ENCODE results near the gene FAM241A. TPM values are rescaled to one million over a fixed set of nuclear protein-coding genes. Genes with fewer than 3 reads are reported as not detected.
"Not testable (repeated sequence)": the region's sequence is repeated elsewhere in the genome, so short reads cannot be mapped to it uniquely, and the experiment has no call there.

FAM241A gene
- total RNA-seq, 1 experiment from 2014 or later, result 2.2 TPM

DNA sequence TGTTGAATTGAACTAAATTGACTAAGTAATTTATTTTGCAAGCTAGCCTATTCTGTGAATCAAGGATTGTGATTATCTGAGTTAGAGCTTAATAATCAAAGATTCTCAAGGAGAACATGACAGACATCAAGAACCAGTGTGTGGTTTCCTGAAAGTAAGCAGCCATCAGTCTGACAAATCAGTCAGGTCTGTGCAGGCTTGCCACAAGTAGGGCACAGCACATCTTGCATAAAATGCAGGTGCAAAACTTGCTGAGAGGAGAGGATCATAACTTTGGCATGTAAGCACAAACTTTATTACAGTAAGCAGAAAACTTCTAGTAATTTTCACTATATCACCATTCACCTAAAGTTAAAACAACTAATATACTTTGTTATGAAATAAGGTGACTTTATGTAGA is 22.5 kb downstream of the FAM241A start:
- no peaks in the 10 kb centered on the region for H3K27me3 ChIP-seq (ENCODE audit: low read length)
- no peak overlapping the region for H3K27ac ChIP-seq (ENCODE audit: low read length)
- no peaks in the 10 kb centered on the region for H3K9me3 ChIP-seq (ENCODE audit: low read length)
- intact Hi-C loops (cut with micrococcal nuclease), result no loop called here
- no peaks in the 10 kb centered on the region for H3K9me2 ChIP-seq (replicated peaks; ENCODE audit: low read length)
- no peak overlapping the region for H3K4me2 ChIP-seq (ENCODE audit: low read length)
- no peak overlapping the region for H3K9ac ChIP-seq (ENCODE audit: low read length)
- H3K79me2 ChIP-seq (ENCODE audit: low read length), result no peaks in the 10 kb centered on the region
- ATAC-seq (no peak), DNase-seq (peak; percentile 7)
- H4K20me1 ChIP-seq (ENCODE audit: low read length), result no peaks in the 10 kb centered on the region
- TF ChIP-seq, protein P1, sequence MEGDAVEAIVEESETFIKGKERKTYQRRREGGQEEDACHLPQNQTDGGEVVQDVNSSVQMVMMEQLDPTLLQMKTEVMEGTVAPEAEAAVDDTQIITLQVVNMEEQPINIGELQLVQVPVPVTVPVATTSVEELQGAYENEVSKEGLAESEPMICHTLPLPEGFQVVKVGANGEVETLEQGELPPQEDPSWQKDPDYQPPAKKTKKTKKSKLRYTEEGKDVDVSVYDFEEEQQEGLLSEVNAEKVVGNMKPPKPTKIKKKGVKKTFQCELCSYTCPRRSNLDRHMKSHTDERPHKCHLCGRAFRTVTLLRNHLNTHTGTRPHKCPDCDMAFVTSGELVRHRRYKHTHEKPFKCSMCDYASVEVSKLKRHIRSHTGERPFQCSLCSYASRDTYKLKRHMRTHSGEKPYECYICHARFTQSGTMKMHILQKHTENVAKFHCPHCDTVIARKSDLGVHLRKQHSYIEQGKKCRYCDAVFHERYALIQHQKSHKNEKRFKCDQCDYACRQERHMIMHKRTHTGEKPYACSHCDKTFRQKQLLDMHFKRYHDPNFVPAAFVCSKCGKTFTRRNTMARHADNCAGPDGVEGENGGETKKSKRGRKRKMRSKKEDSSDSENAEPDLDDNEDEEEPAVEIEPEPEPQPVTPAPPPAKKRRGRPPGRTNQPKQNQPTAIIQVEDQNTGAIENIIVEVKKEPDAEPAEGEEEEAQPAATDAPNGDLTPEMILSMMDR (conservative IDR thresholded peaks at IDR 0.05; ENCODE audit: low read depth, low read length), result no peak
- TF ChIP-seq EZH2 (IDR thresholded peaks at IDR 0.05; ENCODE audit: low read length, unreplicated experiment) (no peak), EZH2phosphoT487 (IDR thresholded peaks at IDR 0.05; ENCODE audit: borderline replicate concordance, low read length) (no peak)
- no peak overlapping the region for H3K4me3 ChIP-seq (ENCODE audit: low read length)
- H2AFZ ChIP-seq (ENCODE audit: low read length), result no peak overlapping the region
- H3F3A ChIP-seq (ENCODE audit: low read length, unreplicated experiment), result no peaks in the 10 kb centered on the region
- CTCF ChIA-PET, result no interaction called here
- BruUV-seq (replicated peaks), result no TSS peak
- no peaks in the 10 kb centered on the region for H3K36me3 ChIP-seq (ENCODE audit: low read depth, low read length)
- peaks cover 16% of the 10 kb centered on the region for H3K4me1 ChIP-seq (ENCODE audit: insufficient read depth, low read length)
- POLR2A ChIA-PET (ENCODE audit: unreplicated experiment), result no interaction called here

DNA sequence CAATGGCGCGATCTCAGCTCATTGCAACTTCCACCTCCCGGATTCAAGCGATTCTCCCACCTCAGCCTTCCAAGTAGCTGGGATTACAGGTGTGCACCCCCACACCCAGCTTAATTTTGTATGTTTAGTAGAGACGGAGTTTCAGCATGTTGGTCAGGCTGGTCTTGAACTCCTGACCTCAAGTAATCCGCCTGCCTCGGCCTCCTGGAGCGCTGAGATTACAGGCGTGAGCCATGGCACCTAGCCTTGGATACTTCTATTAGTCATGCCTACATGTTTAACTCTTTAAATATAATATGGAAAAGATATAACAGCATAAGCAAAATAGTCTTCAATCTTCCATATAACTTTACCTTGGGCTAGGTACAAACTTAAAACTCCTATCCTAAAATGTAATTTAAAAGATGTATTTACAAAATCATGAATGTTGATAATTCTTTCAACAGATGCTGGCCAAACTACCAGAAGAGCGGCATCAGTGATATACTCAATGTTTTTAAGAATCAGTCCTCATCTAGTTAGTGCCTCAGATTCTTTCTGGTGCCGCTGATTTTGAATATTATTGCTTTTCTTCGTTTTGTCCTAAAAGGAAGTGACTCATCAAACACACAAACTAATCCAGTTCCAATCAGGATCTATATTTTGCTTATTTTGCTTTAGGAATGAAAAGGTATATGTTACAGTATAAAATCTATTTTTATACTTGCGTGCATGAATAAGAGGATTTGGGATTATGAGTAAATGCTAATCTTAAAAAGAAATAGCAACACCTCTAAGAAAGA is 23.7 kb downstream of the FAM241A start:
- Histone ChIP-seq H3K9me2 (replicated peaks; ENCODE audit: low read length) (no peaks in the 10 kb centered on the region), H3F3A (ENCODE audit: low read length, unreplicated experiment) (no peaks in the 10 kb centered on the region), H3K4me1 (ENCODE audit: insufficient read depth, low read length) (peaks cover 16% of the 10 kb centered on the region), H3K9ac (ENCODE audit: low read length) (no peak overlapping the region), H3K79me2 (ENCODE audit: low read length) (no peaks in the 10 kb centered on the region), H3K36me3 (ENCODE audit: low read depth, low read length) (no peaks in the 10 kb centered on the region), H3K27ac (ENCODE audit: low read length) (no peak overlapping the region), H3K27me3 (ENCODE audit: low read length) (no peaks in the 10 kb centered on the region), H3K4me2 (ENCODE audit: low read length) (no peak overlapping the region), H3K9me3 (ENCODE audit: low read length) (no peaks in the 10 kb centered on the region), H4K20me1 (ENCODE audit: low read length) (no peaks in the 10 kb centered on the region), H3K4me3 (ENCODE audit: low read length) (no peak overlapping the region), H2AFZ (ENCODE audit: low read length) (no peak overlapping the region)
- intact Hi-C loops (cut with micrococcal nuclease), result no loop called here
- ChIA-PET CTCF (no interaction called here), POLR2A (ENCODE audit: unreplicated experiment) (no interaction called here)
- TF ChIP-seq EZH2phosphoT487 (IDR thresholded peaks at IDR 0.05; ENCODE audit: borderline replicate concordance, low read length) (no peak), EZH2 (IDR thresholded peaks at IDR 0.05; ENCODE audit: low read length, unreplicated experiment) (no peak)
- TF ChIP-seq, protein P1 (conservative IDR thresholded peaks at IDR 0.05; ENCODE audit: low read depth, low read length), result no peak
- DNase-seq (no peak), ATAC-seq (no peak)
- no TSS peak for BruUV-seq (replicated peaks)

DNA sequence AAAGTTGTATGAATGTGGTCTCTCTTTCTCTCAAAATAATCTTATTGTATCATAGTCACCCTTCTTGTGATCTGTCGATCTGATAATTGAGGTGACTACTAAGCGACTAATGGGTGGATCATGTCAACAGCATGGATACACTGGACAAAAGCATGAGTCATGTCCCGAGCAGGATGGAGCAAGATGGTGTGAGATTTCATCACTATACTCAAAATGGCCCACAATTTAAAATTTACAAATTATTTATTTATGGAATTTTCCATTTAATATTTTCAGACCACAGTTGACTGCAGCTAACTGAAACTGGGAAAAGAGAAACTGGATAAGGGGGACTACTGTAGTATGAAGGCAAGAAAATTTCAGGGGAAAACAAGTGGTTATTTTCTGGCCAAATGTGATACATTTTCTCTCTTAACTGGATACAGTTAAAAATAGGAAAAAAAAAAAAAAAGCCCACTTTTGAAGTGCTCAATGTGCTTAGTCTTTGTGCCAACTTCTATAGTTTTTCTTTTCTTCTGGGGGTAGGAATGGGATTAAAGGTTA is 25.3 kb downstream of the FAM241A start:
- Histone ChIP-seq H3K4me1 (ENCODE audit: insufficient read depth, low read length) (peaks cover 16% of the 10 kb centered on the region), H3K9ac (ENCODE audit: low read length) (peak overlapping the region; percentile 47), H3K4me2 (ENCODE audit: low read length) (peak overlapping the region; percentile 49; the same call in 1 of the 2 replicates), H3K27me3 (ENCODE audit: low read length) (no peaks in the 10 kb centered on the region), H2AFZ (ENCODE audit: low read length) (peak overlapping the region; percentile 61; the same call in 1 of the 2 replicates), H3K9me3 (ENCODE audit: low read length) (no peaks in the 10 kb centered on the region), H3K79me2 (ENCODE audit: low read length) (no peaks in the 10 kb centered on the region), H3K36me3 (ENCODE audit: low read depth, low read length) (no peaks in the 10 kb centered on the region), H3K4me3 (ENCODE audit: low read length) (no peak overlapping the region), H3K9me2 (replicated peaks; ENCODE audit: low read length) (no peaks in the 10 kb centered on the region), H4K20me1 (ENCODE audit: low read length) (no peaks in the 10 kb centered on the region), H3F3A (ENCODE audit: low read length, unreplicated experiment) (no peaks in the 10 kb centered on the region), H3K27ac (ENCODE audit: low read length) (peak overlapping the region; percentile 73)
- no TSS peak for BruUV-seq (replicated peaks)
- CTCF ChIA-PET, result no interaction called here
- ATAC-seq (peak; percentile 92), DNase-seq (peak; percentile 78)
- intact Hi-C loops (cut with micrococcal nuclease), result no loop called here
- POLR2A ChIA-PET (ENCODE audit: unreplicated experiment), result no interaction called here
- TF ChIP-seq EZH2 (IDR thresholded peaks at IDR 0.05; ENCODE audit: low read length, unreplicated experiment), result no peak
- TF ChIP-seq, protein P1 (conservative IDR thresholded peaks at IDR 0.05; ENCODE audit: low read depth, low read length), result no peak

DNA sequence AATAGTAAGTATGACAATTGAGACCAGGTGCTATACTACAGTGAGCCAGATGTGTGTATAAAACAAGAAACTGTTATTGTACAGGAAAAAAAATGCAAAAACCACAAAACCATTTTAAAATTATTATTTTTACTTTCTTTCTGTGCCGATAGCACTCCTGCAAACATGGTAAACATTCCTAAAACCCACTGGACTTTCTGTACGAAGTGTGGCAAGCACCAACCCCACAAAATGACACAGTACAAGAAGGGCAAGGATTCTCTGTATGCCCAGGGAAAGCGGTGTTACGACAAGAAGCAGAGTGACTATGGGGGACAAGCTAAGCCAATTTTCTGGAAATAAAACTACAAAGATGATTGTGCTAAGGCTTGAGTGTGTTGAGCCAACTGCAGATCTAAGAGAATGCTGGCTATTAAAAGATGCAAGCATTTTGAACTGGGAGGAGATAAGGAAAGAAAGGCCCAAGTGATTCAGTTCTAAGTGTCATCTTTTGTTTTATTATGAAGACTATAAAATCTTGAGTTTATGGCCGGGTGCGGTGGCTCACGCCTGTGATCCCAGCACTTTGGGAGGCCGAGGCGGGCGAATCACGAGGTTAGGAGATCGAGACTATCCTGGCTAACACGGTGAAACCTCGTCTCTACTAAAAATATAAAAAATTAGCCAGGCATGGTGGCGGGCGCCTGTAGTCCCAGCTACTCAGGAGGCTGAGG is 26.0 kb downstream of the FAM241A start:
- H3K4me2 ChIP-seq (ENCODE audit: low read length); H3K9me2 ChIP-seq (replicated peaks; ENCODE audit: low read length); CTCF ChIA-PET; BruUV-seq (replicated peaks); H3F3A ChIP-seq (ENCODE audit: low read length, unreplicated experiment); H3K9me3 ChIP-seq (ENCODE audit: low read length); H2AFZ ChIP-seq (ENCODE audit: low read length); H3K4me3 ChIP-seq (ENCODE audit: low read length); POLR2A ChIA-PET (ENCODE audit: unreplicated experiment); H3K36me3 ChIP-seq (ENCODE audit: low read depth, low read length); ATAC-seq; intact Hi-C loops (cut with micrococcal nuclease); DNase-seq; H3K27me3 ChIP-seq (ENCODE audit: low read length); H4K20me1 ChIP-seq (ENCODE audit: low read length); H3K79me2 ChIP-seq (ENCODE audit: low read length): not testable (repeated sequence)
- peak overlapping the region; percentile 47; the same call in 1 of the 2 replicates for H3K9ac ChIP-seq (ENCODE audit: low read length)
- H3K27ac ChIP-seq (ENCODE audit: low read length), result peak overlapping the region; percentile 73
- peaks cover 16% of the 10 kb centered on the region for H3K4me1 ChIP-seq (ENCODE audit: insufficient read depth, low read length)
